Stimulated activated CD8-positive, alpha-beta memory T cell treated with anti-CD3 and anti-CD28 coated beads, Interleukin-7, amount 100 ng/mL, for 24 hours (primary cell): ENCODE measurements around the gene PRMT1.
"Not testable (repeated sequence)": the region's sequence is repeated elsewhere in the genome, so short reads cannot be mapped to it uniquely, and the experiment has no call there.

Experiments
- DNase-seq: peaks from one replicate; pipeline ENCODE4 v3.0.0-alpha.2; 2020; ENCODE audit warnings: low read depth

The PRMT1 gene

DNA sequence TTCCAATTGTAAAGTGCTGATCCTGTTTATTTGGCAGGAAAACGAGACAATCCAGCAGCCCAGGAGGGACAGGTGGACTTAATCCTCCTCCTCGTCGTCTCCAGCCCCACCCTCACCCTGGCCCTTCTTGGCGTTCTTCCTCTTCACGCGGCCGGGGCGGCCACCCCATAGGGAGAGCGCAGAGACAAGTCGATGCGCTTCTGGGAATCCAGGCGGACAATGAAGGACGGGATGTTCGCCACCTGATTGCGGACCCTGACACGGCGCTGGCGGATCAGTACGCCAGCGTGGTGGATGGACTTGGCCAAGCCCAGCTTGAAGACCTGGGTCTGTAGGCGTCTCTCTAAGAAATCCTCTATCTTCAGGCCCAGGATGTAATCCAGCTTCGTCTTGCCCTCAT is 42.3 kb downstream of the PRMT1 start:
- DNase-seq = not testable (repeated sequence)

DNA sequence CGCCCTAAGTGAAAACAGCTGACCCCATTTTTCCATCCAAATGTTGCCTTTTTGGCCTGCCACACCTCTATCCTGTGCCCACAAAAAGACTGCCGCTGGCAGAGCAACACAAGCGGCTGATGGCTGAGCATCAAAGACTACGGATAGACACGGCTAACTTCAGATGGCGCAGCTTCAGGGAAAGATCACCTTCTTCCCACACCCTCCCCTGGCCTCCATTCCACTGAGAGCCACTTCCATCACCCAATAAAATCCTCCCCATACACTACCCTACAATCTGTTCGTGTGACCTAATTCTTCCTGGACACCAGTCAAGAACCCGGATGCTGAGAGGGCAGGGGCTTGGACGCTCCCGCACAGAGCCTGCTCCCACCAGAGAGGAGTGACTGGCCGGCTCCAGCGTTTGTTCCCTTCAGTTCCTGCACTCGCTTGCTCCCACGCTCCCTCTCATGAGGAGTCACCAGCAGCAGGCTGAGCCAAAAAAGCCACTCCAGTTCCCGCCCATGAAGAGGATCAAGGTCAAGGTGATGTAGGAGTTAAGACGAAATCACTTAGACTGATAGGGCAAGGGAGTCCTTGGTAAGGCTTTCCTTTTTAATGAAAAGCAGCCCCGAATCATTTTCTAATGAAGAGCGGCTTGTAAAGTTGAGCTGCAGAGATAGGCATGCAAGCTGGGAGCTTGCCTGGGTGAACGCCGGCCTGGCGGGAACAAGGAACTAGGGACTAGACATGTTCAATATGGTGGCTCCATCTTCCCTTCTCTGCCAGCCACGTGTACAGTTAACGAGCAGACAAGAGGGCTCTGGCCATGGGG is 50.4 kb downstream of the PRMT1 start:
- DNase-seq = no peak

- no peak for DNase-seq
Observed at GRCh38 chr19:49730166-49730565, 53.1 kb downstream of the PRMT1 start.
